ENCODE measurements around the gene PSTK.

DNA sequence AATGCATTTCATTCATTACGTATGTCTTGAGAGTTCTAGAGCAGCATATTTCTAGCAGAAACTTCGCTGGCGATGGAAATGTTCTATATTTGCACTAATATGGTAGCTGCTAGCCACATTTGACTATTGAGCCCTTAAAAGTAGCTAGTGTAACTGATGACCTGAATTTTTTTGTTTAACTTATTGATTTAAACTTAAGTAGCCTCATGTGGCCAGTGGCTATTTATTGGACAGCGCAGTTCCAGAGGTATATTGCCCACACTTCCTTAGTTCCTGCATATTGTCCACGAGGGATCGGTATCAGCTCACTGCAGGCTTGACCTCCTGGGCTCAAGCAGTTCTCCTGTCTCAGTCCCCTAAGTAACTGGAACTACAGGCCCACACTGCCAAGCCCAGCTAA, 3.7 kb downstream of the PSTK start:
- TF ChIP-seq, protein P1, sequence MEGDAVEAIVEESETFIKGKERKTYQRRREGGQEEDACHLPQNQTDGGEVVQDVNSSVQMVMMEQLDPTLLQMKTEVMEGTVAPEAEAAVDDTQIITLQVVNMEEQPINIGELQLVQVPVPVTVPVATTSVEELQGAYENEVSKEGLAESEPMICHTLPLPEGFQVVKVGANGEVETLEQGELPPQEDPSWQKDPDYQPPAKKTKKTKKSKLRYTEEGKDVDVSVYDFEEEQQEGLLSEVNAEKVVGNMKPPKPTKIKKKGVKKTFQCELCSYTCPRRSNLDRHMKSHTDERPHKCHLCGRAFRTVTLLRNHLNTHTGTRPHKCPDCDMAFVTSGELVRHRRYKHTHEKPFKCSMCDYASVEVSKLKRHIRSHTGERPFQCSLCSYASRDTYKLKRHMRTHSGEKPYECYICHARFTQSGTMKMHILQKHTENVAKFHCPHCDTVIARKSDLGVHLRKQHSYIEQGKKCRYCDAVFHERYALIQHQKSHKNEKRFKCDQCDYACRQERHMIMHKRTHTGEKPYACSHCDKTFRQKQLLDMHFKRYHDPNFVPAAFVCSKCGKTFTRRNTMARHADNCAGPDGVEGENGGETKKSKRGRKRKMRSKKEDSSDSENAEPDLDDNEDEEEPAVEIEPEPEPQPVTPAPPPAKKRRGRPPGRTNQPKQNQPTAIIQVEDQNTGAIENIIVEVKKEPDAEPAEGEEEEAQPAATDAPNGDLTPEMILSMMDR (conservative IDR thresholded peaks at IDR 0.05; ENCODE audit: low read length): no peak
- TF ChIP-seq EZH2phosphoT487 (IDR thresholded peaks at IDR 0.05; ENCODE audit: borderline replicate concordance): no peak
